Loucy (cell line): Measurements from ENCODE around the gene LDHA.

ENCODE experiments used
- EZH2phosphoT487 ChIP-seq: fragments of 200-600 bp; IDR thresholded peaks from 2 replicates; pipeline ENCODE4 v1.6.1; 2018; ENCODE audit warnings: antibody characterized with exemption, mild to moderate bottlenecking, moderate library complexity, borderline replicate concordance
- TF ChIP-seq, protein P1 (sequence below): fragments of 200-600 bp; sonication (generic); conservative IDR thresholded peaks from 2 replicates; pipeline ENCODE4 v1.5.1; 2014; ENCODE audit warnings: mild to moderate bottlenecking, antibody characterized with exemption, low read length

DNA sequence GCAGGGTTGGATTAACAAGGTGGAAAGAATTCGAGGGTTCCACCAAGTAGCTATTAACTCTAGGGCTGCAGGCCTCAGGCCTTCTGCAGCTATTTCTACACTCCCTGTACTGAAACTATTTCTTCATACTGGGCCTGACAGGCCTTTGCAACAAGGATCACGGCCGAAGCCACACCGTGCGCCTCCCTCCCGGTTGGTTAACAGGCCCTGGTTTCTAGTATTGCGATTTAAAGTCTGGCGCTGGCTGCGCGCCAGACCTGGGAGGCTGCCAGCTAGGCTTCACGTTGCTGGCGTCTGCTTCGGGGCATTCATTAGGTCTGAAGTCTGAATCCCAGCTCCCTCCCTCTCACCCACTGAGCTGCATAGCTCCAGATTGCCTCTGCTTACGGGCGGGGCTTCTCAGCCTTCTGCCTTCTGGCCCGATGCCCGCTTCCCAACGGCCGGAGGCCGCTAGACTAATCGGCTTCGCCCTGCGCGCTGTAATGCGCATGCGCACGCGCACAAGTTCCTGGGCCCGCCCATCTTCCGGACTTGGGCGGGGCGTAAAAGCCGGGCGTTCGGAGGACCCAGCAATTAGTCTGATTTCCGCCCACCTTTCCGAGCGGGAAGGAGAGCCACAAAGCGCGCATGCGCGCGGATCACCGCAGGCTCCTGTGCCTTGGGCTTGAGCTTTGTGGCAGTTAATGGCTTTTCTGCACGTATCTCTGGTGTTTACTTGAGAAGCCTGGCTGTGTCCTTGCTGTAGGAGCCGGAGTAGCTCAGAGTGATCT, 1.6 kb downstream of the LDHA start:
- TF ChIP-seq EZH2phosphoT487 = no peak
- TF ChIP-seq, protein P1, sequence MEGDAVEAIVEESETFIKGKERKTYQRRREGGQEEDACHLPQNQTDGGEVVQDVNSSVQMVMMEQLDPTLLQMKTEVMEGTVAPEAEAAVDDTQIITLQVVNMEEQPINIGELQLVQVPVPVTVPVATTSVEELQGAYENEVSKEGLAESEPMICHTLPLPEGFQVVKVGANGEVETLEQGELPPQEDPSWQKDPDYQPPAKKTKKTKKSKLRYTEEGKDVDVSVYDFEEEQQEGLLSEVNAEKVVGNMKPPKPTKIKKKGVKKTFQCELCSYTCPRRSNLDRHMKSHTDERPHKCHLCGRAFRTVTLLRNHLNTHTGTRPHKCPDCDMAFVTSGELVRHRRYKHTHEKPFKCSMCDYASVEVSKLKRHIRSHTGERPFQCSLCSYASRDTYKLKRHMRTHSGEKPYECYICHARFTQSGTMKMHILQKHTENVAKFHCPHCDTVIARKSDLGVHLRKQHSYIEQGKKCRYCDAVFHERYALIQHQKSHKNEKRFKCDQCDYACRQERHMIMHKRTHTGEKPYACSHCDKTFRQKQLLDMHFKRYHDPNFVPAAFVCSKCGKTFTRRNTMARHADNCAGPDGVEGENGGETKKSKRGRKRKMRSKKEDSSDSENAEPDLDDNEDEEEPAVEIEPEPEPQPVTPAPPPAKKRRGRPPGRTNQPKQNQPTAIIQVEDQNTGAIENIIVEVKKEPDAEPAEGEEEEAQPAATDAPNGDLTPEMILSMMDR = no peak
